ENCODE measurements around the gene PHF21B. TPM values are rescaled to one million over a fixed set of nuclear protein-coding genes. Genes with fewer than 3 reads are reported as not detected.

PHF21B gene
- total and polyA plus RNA-seq, 2 donors (not counting 3 experiments of a cell fraction or from before 2014, with no cell fraction given): not detected

DNA sequence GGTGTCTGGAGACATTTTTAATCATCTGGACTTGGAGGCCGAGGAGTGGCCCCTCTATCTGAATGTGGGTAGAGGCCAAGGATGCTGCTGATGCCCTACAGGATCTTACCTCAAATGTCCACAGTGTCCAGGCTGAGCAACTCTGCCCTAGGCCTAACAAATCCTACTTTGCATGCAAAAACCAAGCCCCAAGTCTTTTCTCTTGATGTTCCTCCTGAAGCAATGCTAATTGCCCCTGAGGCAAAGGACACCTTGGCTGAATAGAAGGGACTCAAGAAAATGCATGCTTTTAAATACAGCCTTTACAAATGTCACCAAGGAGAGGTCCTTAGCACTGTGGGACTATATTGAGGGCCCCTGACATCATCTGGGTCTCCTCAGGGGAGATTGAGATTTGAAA is 43.8 kb upstream of the PHF21B start:
- Histone ChIP-seq H3K4me2 (ENCODE audit: insufficient read depth, low read length) (no peak overlapping the region), H3K79me2 (ENCODE audit: control insufficient read depth, insufficient read depth, low read length) (no peaks in the 10 kb centered on the region), H2AFZ (ENCODE audit: low read depth, low read length) (no peak overlapping the region), H3K9me1 (replicated peaks; ENCODE audit: control insufficient read depth, extremely low read depth, insufficient read depth, low read length) (no peaks in the 10 kb centered on the region), H3K4me1 (ENCODE audit: control insufficient read depth, extremely low read depth, insufficient read depth, low read length) (no peaks in the 10 kb centered on the region), H3K4me3 (replicated peaks in 1 of 3; ENCODE audit: insufficient read depth in 1 of 3, low read depth in 1 of 3, low read length in 3 of 3) (no peak overlapping the region), H3K36me3 (ENCODE audit: control insufficient read depth in 2 of 2, extremely low read depth in 1 of 2, insufficient read depth in 2 of 2, low read length in 2 of 2) (no peaks in the 10 kb centered on the region), H3K9ac (replicated peaks; ENCODE audit: extremely low read depth, insufficient read depth, low read length) (no peak overlapping the region), H4K20me1 (replicated peaks; ENCODE audit: control insufficient read depth, extremely low read depth, insufficient read depth, low read length) (no peaks in the 10 kb centered on the region), H3K9me3 (replicated peaks; ENCODE audit: control insufficient read depth, insufficient read depth, low read length) (no peaks in the 10 kb centered on the region), H3K27ac (ENCODE audit: insufficient read depth, low read depth, low read length) (no peak overlapping the region), H3K27me3 (ENCODE audit: control insufficient read depth in 2 of 2, insufficient read depth in 2 of 2, low read length in 2 of 2) (no peaks in the 10 kb centered on the region)
- dilution Hi-C loops (cut with MboI; ENCODE audit: extremely low pct_ligation_motif_present, low sequenced_read_pairs): no loop called here
- no peak for DNase-seq (ENCODE audit: low read depth, low spot score)
- no TSS peak for BruUV-seq (replicated peaks)
- intact Hi-C loops (cut with micrococcal nuclease): no loop called here
- ChIA-PET CTCF (interaction anchor here (1.2 kb wide), 1 partner anchor 43 kb away, joined by 3 read pairs; no protein-coding TSS in a partner anchor), POLR2A (no interaction called here)
- TF ChIP-seq JUN (IDR thresholded peaks at IDR 0.05; ENCODE audit: borderline replicate concordance, insufficient read depth, insufficient read length, low read depth): no peak
- no peak for TF ChIP-seq POLR2AphosphoS5 (IDR thresholded peaks at IDR 0.05; ENCODE audit: insufficient read depth, low read depth, low read length)
- TF ChIP-seq, protein P1, sequence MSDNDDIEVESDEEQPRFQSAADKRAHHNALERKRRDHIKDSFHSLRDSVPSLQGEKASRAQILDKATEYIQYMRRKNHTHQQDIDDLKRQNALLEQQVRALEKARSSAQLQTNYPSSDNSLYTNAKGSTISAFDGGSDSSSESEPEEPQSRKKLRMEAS (IDR thresholded peaks at IDR 0.05; ENCODE audit: insufficient read depth, insufficient read length): no peak
- no peak for FAIRE-seq

GRCh38 chr22:45053094-45053493 is 43.3 kb upstream of the PHF21B start:
- ChIA-PET POLR2A (no interaction called here), CTCF (interaction anchor here (1.2 kb wide), 1 partner anchor 43 kb away, joined by 3 read pairs; no protein-coding TSS in a partner anchor)
- no peak for FAIRE-seq
- Histone ChIP-seq H3K4me2 (ENCODE audit: insufficient read depth, low read length) (no peak overlapping the region), H3K9me1 (replicated peaks; ENCODE audit: control insufficient read depth, extremely low read depth, insufficient read depth, low read length) (no peaks in the 10 kb centered on the region), H3K27me3 (ENCODE audit: control insufficient read depth in 2 of 2, insufficient read depth in 2 of 2, low read length in 2 of 2) (no peaks in the 10 kb centered on the region), H4K20me1 (replicated peaks; ENCODE audit: control insufficient read depth, extremely low read depth, insufficient read depth, low read length) (no peaks in the 10 kb centered on the region), H3K9ac (replicated peaks; ENCODE audit: extremely low read depth, insufficient read depth, low read length) (no peak overlapping the region), H3K36me3 (ENCODE audit: control insufficient read depth in 2 of 2, extremely low read depth in 1 of 2, insufficient read depth in 2 of 2, low read length in 2 of 2) (no peaks in the 10 kb centered on the region), H2AFZ (ENCODE audit: low read depth, low read length) (no peak overlapping the region), H3K27ac (ENCODE audit: insufficient read depth, low read depth, low read length) (no peak overlapping the region), H3K4me3 (replicated peaks in 1 of 3; ENCODE audit: insufficient read depth in 1 of 3, low read depth in 1 of 3, low read length in 3 of 3) (no peak overlapping the region), H3K4me1 (ENCODE audit: control insufficient read depth, extremely low read depth, insufficient read depth, low read length) (no peaks in the 10 kb centered on the region), H3K79me2 (ENCODE audit: control insufficient read depth, insufficient read depth, low read length) (no peaks in the 10 kb centered on the region), H3K9me3 (replicated peaks; ENCODE audit: control insufficient read depth, insufficient read depth, low read length) (no peaks in the 10 kb centered on the region)
- dilution Hi-C loops (cut with MboI; ENCODE audit: extremely low pct_ligation_motif_present, low sequenced_read_pairs): no loop called here
- intact Hi-C loops (cut with micrococcal nuclease): no loop called here
- no peak for DNase-seq (ENCODE audit: low read depth, low spot score)
- TF ChIP-seq POLR2A (IDR thresholded peaks at IDR 0.05; ENCODE audit: low read depth, low read length): no peak
- TF ChIP-seq EZH2 (IDR thresholded peaks at IDR 0.05; ENCODE audit: borderline replicate concordance, low read depth, low read length, severe bottlenecking): no peak
- no peak for TF ChIP-seq POLR2AphosphoS5 (IDR thresholded peaks at IDR 0.05; ENCODE audit: insufficient read depth, low read depth, low read length)
- no peak for TF ChIP-seq CTCF (IDR thresholded peaks at IDR 0.05; ENCODE audit: extremely low read depth in 1 of 2, insufficient read depth in 1 of 2, low read depth in 1 of 2, low read length in 2 of 2)
- TF ChIP-seq GATA2 (IDR thresholded peaks at IDR 0.05; ENCODE audit: insufficient read depth, insufficient read length, low read depth, low read length): no peak
- no peak for TF ChIP-seq JUN (IDR thresholded peaks at IDR 0.05; ENCODE audit: borderline replicate concordance, insufficient read depth, insufficient read length, low read depth)
- TF ChIP-seq FOS (IDR thresholded peaks at IDR 0.05; ENCODE audit: borderline replicate concordance, insufficient read depth, low read length): no peak
- TF ChIP-seq, protein P1 (IDR thresholded peaks at IDR 0.05; ENCODE audit: insufficient read depth, insufficient read length): no peak
- TF ChIP-seq MYC (IDR thresholded peaks at IDR 0.05; ENCODE audit: low read depth, low read length): no peak
- BruUV-seq (replicated peaks): no TSS peak
